Measurements from ENCODE around the gene MAGEB18.

MAGEB18 gene

GRCh38 chrX:26138274-26138673 is at the start of gene MAGEB18:
TSS of gene MAGEB18 (plus strand) at chrX:26138343. CDS start at chrX:26138986, 643 bp downstream.
- no peak for DNase-seq

DNA sequence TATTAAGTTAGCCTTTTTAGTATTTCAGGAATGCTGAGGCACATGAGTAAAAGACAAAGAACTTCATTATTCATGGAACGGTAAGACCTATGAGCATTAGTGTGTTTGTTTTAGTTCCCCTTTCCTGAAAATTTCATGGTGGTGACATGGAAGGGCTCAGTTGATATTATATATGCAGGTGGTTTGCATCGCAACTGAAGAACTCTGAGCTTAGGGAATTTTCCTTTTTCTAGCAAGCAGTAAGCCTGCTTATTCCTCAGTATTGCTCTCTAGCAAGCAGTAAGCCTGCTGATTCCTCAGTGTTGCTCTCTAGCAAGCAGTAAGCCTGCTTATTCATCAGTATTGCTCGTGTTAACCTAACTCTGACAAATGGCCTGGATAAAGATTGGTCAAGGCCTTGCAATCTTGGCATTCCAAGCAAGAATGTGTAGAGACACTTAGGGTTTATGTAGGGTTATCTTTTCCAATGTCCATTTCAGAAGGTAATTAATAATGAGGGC is 37.7 kb upstream of the MAGEB18 start:
- DNase-seq: no peak

- DNase-seq: no peak
These were observed 29.0 kb upstream of the MAGEB18 start for GRCh38 chrX:26109142-26109541.

GRCh38 chrX:26146024-26146423 is 7.9 kb downstream of the MAGEB18 start:
- DNase-seq: no peak

GRCh38 chrX:26160301-26160700 is 22.2 kb downstream of the MAGEB18 start, which contains the start of gene MAGEB6B:
TSS of gene MAGEB6B (plus strand) at chrX:26160601. CDS start at chrX:26160601, 0 bp downstream.
- no peak for DNase-seq
